Liver (tissue), 9 donors: ENCODE data around the gene TRIM75. TPM values are rescaled to one million over a fixed set of nuclear protein-coding genes. Genes with fewer than 3 reads are reported as not detected.

ENCODE experiments used
- DNase-seq: peaks from one replicate; pipeline ENCODE4 v3.0.0-alpha.2; 2017; ENCODE audit warnings: low spot score
- H3K27ac ChIP-seq, 2 donors: one replicate each; pipeline ENCODE4 v1.7.0; 2013; ENCODE audit warnings: inconsistent platforms in 2 of 2, low read length in 2 of 2, control low read depth in 1 of 2, low read depth in 1 of 2, mild to moderate bottlenecking in 1 of 2
- H3K27me3 ChIP-seq, 4 donors: one replicate each; pipeline versions ENCODE4 v1.6.1 to v1.7.0; 2013; ENCODE audit warnings: low read length in 3 of 4, inconsistent platforms in 1 of 4, mild to moderate bottlenecking in 1 of 4, moderate library complexity in 1 of 4; ENCODE audit not compliant: control insufficient read depth in 4 of 4, insufficient read depth in 4 of 4
- H3K36me3 ChIP-seq, 4 donors: one replicate each; pipeline versions ENCODE4 v1.6.1 to v1.7.0; 2013; ENCODE audit warnings: low read length in 3 of 4, mild to moderate bottlenecking in 3 of 4, low read depth in 1 of 4, moderate library complexity in 1 of 4; ENCODE audit not compliant: control insufficient read depth in 4 of 4, insufficient read depth in 3 of 4
- H3K4me1 ChIP-seq, 4 donors: one replicate each; pipeline versions ENCODE4 v1.6.1 to v1.7.0; 2013; ENCODE audit warnings: low read length in 3 of 4, mild to moderate bottlenecking in 3 of 4, moderate library complexity in 1 of 4; ENCODE audit not compliant: control insufficient read depth in 4 of 4, insufficient read depth in 4 of 4
- H3K4me3 ChIP-seq, 3 donors: one replicate each; pipeline versions ENCODE4 v1.6.1 to v1.7.0; 2013; ENCODE audit warnings: low read length in 3 of 3, control low read depth in 1 of 3, low read depth in 1 of 3, mild to moderate bottlenecking in 1 of 3
- H3K9ac ChIP-seq, 2 donors: one replicate each; pipeline ENCODE4 v1.7.0; 2013; ENCODE audit warnings: low read length in 2 of 2, mild to moderate bottlenecking in 2 of 2, moderate library complexity in 2 of 2, control low read depth in 1 of 2, low read depth in 1 of 2
- H3K9me3 ChIP-seq, 4 donors: one replicate each; pipeline versions ENCODE4 v1.6.1 to v1.7.0; 2013; ENCODE audit warnings: low read length in 3 of 4; ENCODE audit not compliant: control insufficient read depth in 4 of 4
- EGR1 ChIP-seq, 2 donors: IDR thresholded peaks; 2 replicates each; pipeline ENCODE4 v1.6.1; 2016 to 2018; ENCODE audit warnings: antibody characterized with exemption in 2 of 2, low read depth in 2 of 2
- FOXA1 ChIP-seq: IDR thresholded peaks from 2 replicates; pipeline ENCODE4 v1.6.1; 2016; ENCODE audit warnings: antibody characterized with exemption
- FOXA2 ChIP-seq: IDR thresholded peaks from 2 replicates; pipeline ENCODE4 v1.6.1; 2016; ENCODE audit warnings: antibody characterized with exemption
- GABPA ChIP-seq, 2 donors: IDR thresholded peaks in 1 of 2; conservative IDR thresholded peaks in 1 of 2; 2 replicates each; pipeline ENCODE4 v1.6.1; 2016; ENCODE audit warnings: antibody characterized with exemption in 2 of 2, mild to moderate bottlenecking in 1 of 2, moderate library complexity in 1 of 2
- HNF4A ChIP-seq, 2 donors: conservative IDR thresholded peaks; 2 replicates each; pipeline ENCODE4 v1.6.1; 2016; ENCODE audit warnings: antibody characterized with exemption in 2 of 2, mild to moderate bottlenecking in 2 of 2
- HNF4G ChIP-seq: IDR thresholded peaks from 2 replicates; pipeline ENCODE4 v1.6.1; 2016; ENCODE audit warnings: antibody characterized with exemption
- JUND ChIP-seq, 2 donors: IDR thresholded peaks; 2 replicates each; pipeline ENCODE4 v1.6.1; 2016; ENCODE audit warnings: antibody characterized with exemption in 2 of 2
- MAX ChIP-seq: IDR thresholded peaks from 2 replicates; pipeline ENCODE4 v1.6.1; 2016; ENCODE audit warnings: antibody characterized with exemption
- NR2F2 ChIP-seq: IDR thresholded peaks from 2 replicates; pipeline ENCODE4 v1.6.1; 2016; ENCODE audit warnings: antibody characterized with exemption
- RAD21 ChIP-seq, 2 donors: IDR thresholded peaks; 2 replicates each; pipeline ENCODE4 v1.6.1; 2016; ENCODE audit warnings: antibody characterized with exemption in 2 of 2, mild to moderate bottlenecking in 2 of 2
- REST ChIP-seq: IDR thresholded peaks from 2 replicates; pipeline ENCODE4 v1.6.1; 2016; ENCODE audit warnings: antibody characterized with exemption, mild to moderate bottlenecking
- RXRA ChIP-seq, 2 donors: IDR thresholded peaks; 2 replicates each; pipeline ENCODE4 v1.6.1; 2017 to 2018; ENCODE audit warnings: antibody characterized with exemption in 2 of 2, mild to moderate bottlenecking in 1 of 2
- SP1 ChIP-seq: IDR thresholded peaks from 2 replicates; pipeline ENCODE4 v1.6.1; 2018; ENCODE audit warnings: antibody characterized with exemption, mild to moderate bottlenecking
- TAF1 ChIP-seq: conservative IDR thresholded peaks from 2 replicates; pipeline ENCODE4 v1.6.1; 2016; ENCODE audit warnings: antibody characterized with exemption, mild to moderate bottlenecking
- YY1 ChIP-seq: IDR thresholded peaks from 2 replicates; pipeline ENCODE4 v1.6.1; 2016; ENCODE audit warnings: antibody characterized with exemption, mild to moderate bottlenecking
- ZBTB33 ChIP-seq: IDR thresholded peaks from 2 replicates; pipeline ENCODE4 v1.6.1; 2016; ENCODE audit warnings: antibody characterized with exemption
- WGBS: extraction: QIAGEN DNeasy Blood & Tissue Kit; methylation state at CpG from one replicate; pipeline ENCODE4 v1.1.7; 2013; 5-methylcytosine and 5-hydroxymethylcytosine counted together
- polyA plus RNA-seq, 2 donors: library from polyadenylated mRNA; stranded (reverse) in 1 of 2; unstranded in 1 of 2; fragments of 200-250 nt in 1 of 2; fragments of >200 nt in 1 of 2; fragmentation: Nextera tagmentation in 1 of 2; extraction: Ambion mirVana in 1 of 2; gene quantifications; one replicate each; pipeline versions ENCODE4 v1.2.1 to v1.2.3, GENCODE V29; 2013 to 2015
- total RNA-seq, 2 donors: library from RNA; depleted of rRNA; stranded (reverse); fragments of >200 nt; gene quantifications; one replicate each; pipeline ENCODE4 v1.2.3, GENCODE V29; 2014
- TF ChIP-seq, protein P1 (sequence below): fragments of 150-350 bp; IDR thresholded peaks from 2 replicates; pipeline ENCODE4 v1.5.1; 2017; ENCODE audit warnings: improper control_type of control experiment, low read depth, low read length; ENCODE audit not compliant: missing input control
- TF ChIP-seq, protein P2 (sequence below): IDR thresholded peaks from 2 replicates; pipeline ENCODE4 v1.6.1; 2016; ENCODE audit warnings: antibody characterized with exemption
- donor health status: healthy.
- donor health status: healthy.
- donor health status: healthy.
- donor health status: healthy.
- donor health status: healthy.

The TRIM75 gene
- total and polyA plus RNA-seq, 4 donors, result not detected

DNA sequence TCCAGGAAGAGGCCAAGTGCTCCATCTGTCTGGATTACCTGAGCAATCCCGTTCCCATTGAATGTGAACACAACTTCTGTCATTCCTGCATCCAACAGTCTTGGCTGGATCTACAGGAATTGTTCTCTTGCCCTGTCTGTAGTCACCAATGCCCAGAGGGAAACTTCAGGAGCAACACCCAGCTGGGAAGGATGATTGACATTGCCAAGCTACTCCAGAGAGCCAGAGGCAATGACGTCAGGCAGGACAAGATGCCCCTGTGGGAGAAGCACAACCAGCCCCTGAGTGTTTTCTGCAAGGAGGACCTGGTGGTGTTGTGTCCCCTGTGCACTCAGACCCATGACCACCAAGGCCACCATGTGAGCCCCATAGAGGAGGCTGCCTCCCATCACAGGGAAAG, 43.2 kb upstream of the TRIM75 start:
- Histone ChIP-seq H3K36me3 (no peaks in the 10 kb centered on the region), H3K9ac (no peak overlapping the region), H3K27me3 (no peaks in the 10 kb centered on the region), H3K9me3 (no peaks in the 10 kb centered on the region), H3K27ac (no peak overlapping the region), H3K4me1 (peaks cover 0 to 4% (median 0%) of the 10 kb centered on the region in 4 donors), H3K4me3 (no peak overlapping the region)
- TF ChIP-seq GABPA (IDR thresholded peaks at IDR 0.05 in 1 of 2, conservative IDR thresholded peaks at IDR 0.05 in 1 of 2) (no peak), FOXA1 (no peak), FOXA2 (no peak), HNF4G (no peak), EGR1 (IDR thresholded peaks at IDR 0.05; ENCODE audit: low read depth in 2 of 2) (no peak), SP1 (no peak), TAF1 (no peak), RAD21 (IDR thresholded peaks at IDR 0.05) (no peak), ZBTB33 (no peak), MAX (no peak), HNF4A (conservative IDR thresholded peaks at IDR 0.05) (no peak), REST (no peak), JUND (IDR thresholded peaks at IDR 0.05) (no peak), NR2F2 (no peak), YY1 (no peak)
- TF ChIP-seq, protein P1, sequence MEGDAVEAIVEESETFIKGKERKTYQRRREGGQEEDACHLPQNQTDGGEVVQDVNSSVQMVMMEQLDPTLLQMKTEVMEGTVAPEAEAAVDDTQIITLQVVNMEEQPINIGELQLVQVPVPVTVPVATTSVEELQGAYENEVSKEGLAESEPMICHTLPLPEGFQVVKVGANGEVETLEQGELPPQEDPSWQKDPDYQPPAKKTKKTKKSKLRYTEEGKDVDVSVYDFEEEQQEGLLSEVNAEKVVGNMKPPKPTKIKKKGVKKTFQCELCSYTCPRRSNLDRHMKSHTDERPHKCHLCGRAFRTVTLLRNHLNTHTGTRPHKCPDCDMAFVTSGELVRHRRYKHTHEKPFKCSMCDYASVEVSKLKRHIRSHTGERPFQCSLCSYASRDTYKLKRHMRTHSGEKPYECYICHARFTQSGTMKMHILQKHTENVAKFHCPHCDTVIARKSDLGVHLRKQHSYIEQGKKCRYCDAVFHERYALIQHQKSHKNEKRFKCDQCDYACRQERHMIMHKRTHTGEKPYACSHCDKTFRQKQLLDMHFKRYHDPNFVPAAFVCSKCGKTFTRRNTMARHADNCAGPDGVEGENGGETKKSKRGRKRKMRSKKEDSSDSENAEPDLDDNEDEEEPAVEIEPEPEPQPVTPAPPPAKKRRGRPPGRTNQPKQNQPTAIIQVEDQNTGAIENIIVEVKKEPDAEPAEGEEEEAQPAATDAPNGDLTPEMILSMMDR, result no peak
- TF ChIP-seq, protein P2, sequence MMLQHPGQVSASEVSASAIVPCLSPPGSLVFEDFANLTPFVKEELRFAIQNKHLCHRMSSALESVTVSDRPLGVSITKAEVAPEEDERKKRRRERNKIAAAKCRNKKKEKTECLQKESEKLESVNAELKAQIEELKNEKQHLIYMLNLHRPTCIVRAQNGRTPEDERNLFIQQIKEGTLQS, result no peak
- 79% methylated on average over 2 of the region's 2 CpGs for WGBS
- no peak for DNase-seq

DNA sequence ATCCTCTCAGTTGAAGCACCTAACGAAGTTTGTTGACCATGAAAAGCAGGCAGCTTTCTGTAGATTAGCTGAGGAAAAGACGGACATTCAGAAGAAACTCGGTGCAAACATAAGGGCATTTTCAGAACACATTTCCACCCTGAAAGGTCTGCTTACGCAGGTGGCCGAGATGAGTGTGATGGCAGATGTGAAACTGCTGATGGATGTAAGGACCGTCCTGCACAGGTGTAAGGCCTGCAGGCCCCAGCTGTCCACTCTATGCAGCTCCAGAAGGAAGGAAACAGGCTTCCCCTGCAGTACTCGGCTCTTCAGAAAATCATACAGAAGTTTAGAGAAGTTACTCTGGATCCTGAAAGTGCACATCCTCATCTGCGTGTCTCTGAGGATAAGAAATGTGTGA, 42.7 kb upstream of the TRIM75 start:
- no peak overlapping the region for H3K9ac ChIP-seq
- TF ChIP-seq ZBTB33 (no peak), FOXA1 (no peak), TAF1 (no peak), HNF4G (no peak), SP1 (no peak), GABPA (IDR thresholded peaks at IDR 0.05 in 1 of 2, conservative IDR thresholded peaks at IDR 0.05 in 1 of 2) (no peak), NR2F2 (no peak), HNF4A (conservative IDR thresholded peaks at IDR 0.05) (no peak), RXRA (IDR thresholded peaks at IDR 0.05) (no peak)
- TF ChIP-seq, protein P2, result no peak
- no peak for DNase-seq
- H3K27me3 ChIP-seq, result no peaks in the 10 kb centered on the region
- no peaks in the 10 kb centered on the region for H3K36me3 ChIP-seq
- no peak overlapping the region for H3K4me3 ChIP-seq
- no peak overlapping the region for H3K27ac ChIP-seq
- no peaks in the 10 kb centered on the region for H3K9me3 ChIP-seq
- peaks cover 0 to 4% (median 0%) of the 10 kb centered on the region in 4 donors for H3K4me1 ChIP-seq
- 83% methylated on average over 8 of the region's 8 CpGs for WGBS
